Activated naive CD8-positive, alpha-beta T cell treated with anti-CD3 and anti-CD28 coated beads, Interleukin-2, amount 10 ng/mL, durations not matched to agents 7 days and 5 days (primary cell): ENCODE measurements around the gene PRKG2. TPM values are rescaled to one million over a fixed set of nuclear protein-coding genes. Genes with fewer than 3 reads are reported as not detected.

Source experiments
- ATAC-seq: fragments of 150-1000 bp; cut with Tn5 transposase; one replicate; pipeline ENCODE4 v1.10.0; 2021; ENCODE audit warnings: low read depth, moderate library complexity
- POLR2A ChIA-PET: fragments of 350-600 bp; sonication (Branson Sonifier 250); formaldehyde crosslinking; loops from one replicate; lab custom pipeline; 2021; ENCODE audit warnings: antibody characterized with exemption; lab: Charles Lee
- DNase-seq: peaks from one replicate; pipeline ENCODE4 v3.0.0; 2021
- H3K27ac Mint-ChIP-seq: one replicate; pipeline ENCODE4 v1.8.0; 2022; ENCODE audit warnings: mild to moderate bottlenecking, mixed read lengths
- H3K27me3 Mint-ChIP-seq: one replicate; pipeline ENCODE4 v1.8.0; 2022; ENCODE audit warnings: mild to moderate bottlenecking, moderate library complexity, mixed read lengths
- H3K36me3 Mint-ChIP-seq: one replicate; pipeline ENCODE4 v1.8.0; 2021; ENCODE audit warnings: mild to moderate bottlenecking, mixed read lengths
- H3K4me1 Mint-ChIP-seq: one replicate; pipeline ENCODE4 v1.8.0; 2021; ENCODE audit warnings: mixed read lengths
- H3K4me3 Mint-ChIP-seq: one replicate; pipeline ENCODE4 v1.8.0; 2022; ENCODE audit warnings: mild to moderate bottlenecking, moderate library complexity, mixed read lengths
- H3K9me3 Mint-ChIP-seq: one replicate; pipeline ENCODE4 v1.8.0; 2021; ENCODE audit warnings: mixed read lengths
- total RNA-seq, 2 experiments: library from RNA; stranded (reverse); gene quantifications; one replicate each; pipeline ENCODE4 v1.2.3, GENCODE V29; 2021

The PRKG2 gene
- total RNA-seq, 2 experiments from 2014 or later: 1.1 to 1.2 TPM

DNA sequence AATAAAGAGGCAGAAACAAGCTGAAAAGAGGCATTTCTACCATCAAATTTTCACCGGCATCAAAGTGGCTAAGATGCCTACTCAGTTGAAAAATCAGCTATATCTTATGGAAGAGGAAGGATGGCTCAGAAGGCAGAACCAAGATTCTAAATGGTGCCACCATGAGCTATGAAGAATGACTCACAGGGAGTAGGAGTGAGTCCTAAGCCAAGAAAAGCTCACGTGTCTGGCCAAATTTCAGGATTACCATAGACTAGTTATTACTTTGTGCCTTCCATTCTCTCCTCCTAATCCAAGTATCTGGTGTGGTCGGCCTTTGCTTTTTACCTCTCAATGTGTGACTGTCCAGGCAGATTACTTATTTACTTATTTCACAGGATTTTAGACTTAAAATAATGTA, 129.7 kb downstream of the PRKG2 start:
- DNase-seq: no peak
- H3K4me1 Mint-ChIP-seq: no peaks in the 10 kb centered on the region
- no peaks in the 10 kb centered on the region for H3K36me3 Mint-ChIP-seq
- ATAC-seq: no peak
- H3K4me3 Mint-ChIP-seq: no peak overlapping the region
- H3K27me3 Mint-ChIP-seq: no peaks in the 10 kb centered on the region
- POLR2A ChIA-PET: interaction anchor here (0.5 kb wide), 1 partner anchor 1363 kb away, joined by 3 read pairs; no protein-coding TSS in a partner anchor
- peaks cover 2% of the 10 kb centered on the region for H3K9me3 Mint-ChIP-seq
- no peak overlapping the region for H3K27ac Mint-ChIP-seq

DNA sequence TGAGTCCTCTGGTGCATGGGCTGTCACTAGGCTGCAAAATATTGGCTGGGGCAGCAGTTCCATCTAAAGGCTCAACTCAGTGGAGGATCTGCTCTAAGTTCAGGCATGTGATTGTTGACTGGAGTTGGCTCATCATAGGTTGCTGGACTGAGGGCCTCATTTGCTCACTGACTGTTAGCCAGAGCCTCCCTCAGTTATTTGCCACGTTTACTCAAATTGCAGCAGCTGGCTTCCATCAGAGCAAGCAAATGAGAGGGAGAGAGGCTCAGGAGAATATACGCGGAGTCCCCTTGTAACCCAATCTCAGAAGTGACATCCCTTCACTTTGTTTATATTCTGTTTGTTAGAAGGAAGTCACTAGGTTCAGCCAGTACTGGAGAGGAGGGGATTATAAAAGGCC, 130.4 kb downstream of the PRKG2 start:
- no peak for DNase-seq
- no peaks in the 10 kb centered on the region for H3K36me3 Mint-ChIP-seq
- H3K9me3 Mint-ChIP-seq: peaks cover 2% of the 10 kb centered on the region
- no peaks in the 10 kb centered on the region for H3K27me3 Mint-ChIP-seq
- no peak overlapping the region for H3K4me3 Mint-ChIP-seq
- POLR2A ChIA-PET: interaction anchor here (0.5 kb wide), 1 partner anchor 1364 kb away, joined by 3 read pairs; no protein-coding TSS in a partner anchor
- no peak for ATAC-seq
- no peaks in the 10 kb centered on the region for H3K4me1 Mint-ChIP-seq
- H3K27ac Mint-ChIP-seq: no peak overlapping the region

DNA sequence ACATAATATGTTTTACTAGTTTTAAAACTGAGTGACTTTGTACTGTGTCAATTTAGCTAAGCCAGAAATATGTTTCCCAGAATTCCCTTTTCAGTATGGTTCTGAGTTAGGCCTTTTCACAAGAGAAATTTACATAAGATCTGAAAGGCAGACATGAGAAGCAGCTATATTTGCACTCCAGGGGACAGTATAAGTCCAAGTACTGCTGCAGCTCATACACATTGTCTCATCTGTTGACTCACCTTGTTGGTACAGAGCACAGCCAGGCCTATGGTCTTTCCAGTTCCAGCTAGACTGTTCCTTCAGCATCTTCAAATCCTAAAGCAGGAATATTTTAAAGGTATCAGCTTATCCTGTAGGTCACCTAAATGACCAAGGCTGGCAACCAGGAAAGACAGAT, 131.0 kb downstream of the PRKG2 start:
- POLR2A ChIA-PET: no interaction called here
- no peak overlapping the region for H3K4me3 Mint-ChIP-seq
- DNase-seq (no peak), ATAC-seq (no peak)
- no peaks in the 10 kb centered on the region for H3K27me3 Mint-ChIP-seq
- H3K27ac Mint-ChIP-seq: no peak overlapping the region
- peaks cover 2% of the 10 kb centered on the region for H3K9me3 Mint-ChIP-seq
- H3K36me3 Mint-ChIP-seq: no peaks in the 10 kb centered on the region
- no peaks in the 10 kb centered on the region for H3K4me1 Mint-ChIP-seq

DNA sequence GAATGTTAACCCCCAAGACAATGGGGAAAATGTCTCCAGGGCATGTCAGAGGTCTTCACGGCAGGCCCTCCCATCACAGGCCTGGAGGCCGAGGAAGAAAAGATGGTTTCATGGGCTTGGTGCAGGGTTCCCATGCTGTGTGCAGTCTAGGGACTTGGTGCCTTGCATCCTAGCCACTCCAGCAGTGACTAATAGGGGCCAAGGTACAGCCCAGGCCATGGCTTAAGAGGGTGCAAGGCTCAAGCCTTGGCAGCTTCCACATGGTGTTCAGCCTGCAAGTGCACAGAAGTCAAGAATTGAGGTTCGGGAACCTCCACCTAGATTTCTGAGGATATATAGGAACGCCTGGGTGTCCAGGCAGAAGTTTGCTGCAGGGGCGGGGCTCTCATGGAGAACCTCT, 133.9 kb downstream of the PRKG2 start:
- Mint-ChIP-seq H3K27ac (no peak overlapping the region), H3K4me1 (no peaks in the 10 kb centered on the region), H3K4me3 (no peak overlapping the region), H3K36me3 (no peaks in the 10 kb centered on the region), H3K9me3 (peaks cover 2% of the 10 kb centered on the region), H3K27me3 (peaks cover 2% of the 10 kb centered on the region)
- no peak for DNase-seq
- POLR2A ChIA-PET: no interaction called here
- no peak for ATAC-seq

DNA sequence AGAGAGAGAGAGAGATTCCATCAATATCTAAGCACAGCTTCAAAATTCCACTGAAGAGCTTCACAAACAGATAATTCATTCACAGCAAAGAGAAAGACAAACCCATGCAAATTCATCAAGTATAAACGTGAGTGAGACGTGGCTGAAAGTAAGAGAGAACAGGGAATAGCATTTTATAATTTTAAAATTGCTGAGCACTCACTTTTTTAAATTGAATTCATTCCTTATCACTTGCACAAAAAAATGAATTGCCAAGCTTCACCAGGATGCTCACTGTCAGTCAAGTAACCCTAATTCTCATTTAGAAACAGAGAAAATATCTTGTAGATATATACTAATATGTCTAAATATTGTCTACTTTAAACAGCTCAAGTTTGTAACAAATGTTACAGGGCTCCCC, 144.0 kb downstream of the PRKG2 start:
- no peak overlapping the region for H3K27ac Mint-ChIP-seq
- ATAC-seq: no peak
- POLR2A ChIA-PET: no interaction called here
- no peak overlapping the region for H3K4me3 Mint-ChIP-seq
- peaks cover 15% of the 10 kb centered on the region for H3K27me3 Mint-ChIP-seq
- no peaks in the 10 kb centered on the region for H3K9me3 Mint-ChIP-seq
- H3K36me3 Mint-ChIP-seq: no peaks in the 10 kb centered on the region
- H3K4me1 Mint-ChIP-seq: peaks cover 2% of the 10 kb centered on the region
- DNase-seq: no peak

DNA sequence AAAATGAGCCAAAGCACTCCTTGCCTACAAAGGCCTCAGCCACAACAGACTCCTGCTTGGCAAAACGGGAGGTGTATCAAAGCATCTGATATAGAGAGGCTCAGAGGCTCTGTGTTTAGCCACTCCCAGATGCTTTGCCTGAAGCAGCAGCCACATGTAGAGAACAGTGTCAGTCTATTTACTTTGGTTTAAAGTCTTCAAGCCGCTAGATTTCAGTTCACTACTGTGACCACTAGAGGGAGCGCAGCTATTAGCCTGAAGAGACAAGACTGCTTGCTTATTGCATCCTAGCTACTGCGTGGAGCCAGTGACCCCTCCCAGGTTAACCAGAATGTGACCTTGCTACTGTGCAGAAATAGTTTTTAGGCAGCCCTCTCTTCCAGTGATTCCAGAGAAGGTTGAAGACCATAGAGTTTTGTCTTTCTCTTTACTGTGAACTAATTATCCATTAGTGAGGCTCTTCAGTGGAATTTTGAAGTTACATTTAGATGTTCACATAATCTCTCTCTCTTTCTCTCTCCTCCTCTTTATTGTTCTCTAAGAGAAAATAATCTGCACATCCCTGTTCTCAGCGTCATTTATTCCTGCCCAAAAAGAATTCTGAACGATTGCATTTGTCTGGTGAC, 145.2 kb downstream of the PRKG2 start:
- no peaks in the 10 kb centered on the region for H3K9me3 Mint-ChIP-seq
- peaks cover 12% of the 10 kb centered on the region for H3K27me3 Mint-ChIP-seq
- POLR2A ChIA-PET: no interaction called here
- H3K36me3 Mint-ChIP-seq: no peaks in the 10 kb centered on the region
- H3K4me1 Mint-ChIP-seq: peaks cover 2% of the 10 kb centered on the region
- no peak overlapping the region for H3K4me3 Mint-ChIP-seq
- DNase-seq (peak; percentile 27), ATAC-seq (peak; percentile 84)
- no peak overlapping the region for H3K27ac Mint-ChIP-seq

DNA sequence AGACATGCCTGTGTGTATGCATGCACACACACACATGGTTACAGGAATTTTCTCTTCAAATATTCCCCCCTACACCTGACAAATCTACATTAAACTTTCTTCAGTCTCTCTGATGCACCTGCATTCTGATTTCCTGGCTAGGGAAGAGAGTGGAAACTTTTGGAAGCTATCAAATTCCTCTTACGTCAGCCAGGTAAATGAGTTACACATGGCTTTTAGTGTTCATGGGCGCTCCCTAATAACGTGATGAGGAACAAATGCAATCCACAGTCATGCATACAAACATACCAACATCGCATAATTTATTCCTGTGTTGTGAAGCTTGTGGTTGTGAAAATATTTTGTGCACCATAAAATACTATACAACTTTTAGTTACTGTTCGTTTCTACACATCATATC, 149.6 kb downstream of the PRKG2 start:
- no peak overlapping the region for H3K27ac Mint-ChIP-seq
- POLR2A ChIA-PET: no interaction called here
- DNase-seq: no peak
- no peaks in the 10 kb centered on the region for H3K9me3 Mint-ChIP-seq
- peaks cover 2% of the 10 kb centered on the region for H3K4me1 Mint-ChIP-seq
- no peak overlapping the region for H3K4me3 Mint-ChIP-seq
- ATAC-seq: no peak
- no peaks in the 10 kb centered on the region for H3K36me3 Mint-ChIP-seq
- H3K27me3 Mint-ChIP-seq: peaks cover 9% of the 10 kb centered on the region

DNA sequence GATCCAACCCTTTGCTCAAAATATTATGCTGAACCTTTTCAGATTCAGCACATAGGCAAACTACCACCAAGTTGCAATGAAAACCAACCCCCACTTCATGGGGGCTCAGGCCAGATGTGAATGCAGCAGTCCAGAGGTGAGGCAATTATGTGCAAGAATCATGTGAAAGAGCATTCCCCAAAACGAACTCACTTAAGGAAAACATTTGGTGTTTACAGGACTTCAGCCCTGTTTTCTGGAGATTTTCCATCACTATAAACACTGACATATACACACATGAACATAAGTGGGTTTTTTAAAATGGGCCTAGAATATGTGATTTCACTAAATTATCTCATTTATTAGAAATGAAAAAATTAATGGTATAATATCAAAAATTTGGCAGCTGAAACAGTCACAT, 153.0 kb downstream of the PRKG2 start:
- no peaks in the 10 kb centered on the region for H3K36me3 Mint-ChIP-seq

DNA sequence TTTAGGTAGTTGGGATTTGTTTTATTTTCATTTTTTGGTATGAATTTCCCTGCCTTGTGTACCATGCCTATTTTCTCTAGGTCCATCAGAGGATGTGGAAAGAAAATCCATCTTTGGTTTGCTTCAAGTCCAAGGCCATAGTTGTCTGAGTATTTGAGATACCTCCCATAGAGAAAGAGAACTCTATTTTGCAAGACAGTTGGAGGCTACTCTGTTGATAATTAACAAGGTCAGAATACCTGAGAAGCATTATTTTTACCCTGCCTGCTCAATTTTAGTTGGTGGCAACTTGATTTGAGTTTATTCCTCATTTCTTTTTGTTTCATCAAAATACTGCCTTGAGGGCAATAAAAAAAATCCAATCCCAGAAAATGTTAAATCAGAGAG, 153.7 kb downstream of the PRKG2 start:
- DNase-seq: no peak
- Mint-ChIP-seq H3K36me3 (no peaks in the 10 kb centered on the region), H3K27me3 (peaks cover 9% of the 10 kb centered on the region), H3K4me3 (no peak overlapping the region), H3K27ac (no peak overlapping the region), H3K4me1 (no peaks in the 10 kb centered on the region), H3K9me3 (no peaks in the 10 kb centered on the region)
- POLR2A ChIA-PET: no interaction called here
- ATAC-seq: no peak

More for the DNA sequence above, 153.0 kb downstream of the PRKG2 start:
- H3K4me3 Mint-ChIP-seq: no peak overlapping the region
- H3K9me3 Mint-ChIP-seq: no peaks in the 10 kb centered on the region
- no peak overlapping the region for H3K27ac Mint-ChIP-seq
- no peaks in the 10 kb centered on the region for H3K4me1 Mint-ChIP-seq
- no peak for DNase-seq
- peaks cover 9% of the 10 kb centered on the region for H3K27me3 Mint-ChIP-seq
- POLR2A ChIA-PET: interaction anchor here (0.6 kb wide), 1 partner anchor 274 kb away, joined by 3 read pairs; no protein-coding TSS in a partner anchor
- no peak for ATAC-seq

DNA sequence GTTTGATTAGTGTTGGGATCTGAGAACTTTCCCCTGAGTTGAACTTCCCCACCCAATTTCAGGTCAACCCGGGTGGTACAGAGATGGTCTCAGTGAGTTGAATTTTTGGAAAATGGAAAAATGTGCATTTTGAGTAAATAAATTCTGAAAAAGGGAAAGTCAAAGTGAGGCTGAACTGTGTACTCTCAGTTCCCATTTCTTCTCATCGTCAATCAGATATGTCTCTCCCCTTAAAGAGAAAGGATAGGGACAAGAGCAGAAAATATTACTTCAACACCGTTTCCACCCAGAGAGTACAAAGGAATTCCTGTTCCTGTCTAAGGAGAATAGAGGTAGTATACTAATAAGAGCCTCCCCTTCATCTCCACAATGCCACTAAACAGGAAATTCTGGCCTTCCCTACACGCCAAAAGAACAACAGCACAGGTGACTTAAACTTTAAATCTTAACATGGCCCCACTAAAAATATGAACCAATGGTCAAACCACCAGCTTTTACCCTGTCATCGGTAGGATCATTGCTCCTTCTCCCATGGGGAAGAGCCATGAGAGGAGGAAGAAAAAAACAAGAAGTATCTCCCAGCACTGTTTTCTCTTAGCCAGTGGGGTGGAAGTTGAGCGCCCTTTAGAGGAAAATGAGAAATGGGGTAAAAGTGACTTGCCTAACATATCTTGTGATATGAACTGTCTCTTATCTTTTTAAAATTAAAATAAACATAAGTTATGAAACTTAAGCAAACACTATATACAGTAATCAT, 154.3 kb downstream of the PRKG2 start:
- DNase-seq (no peak), ATAC-seq (no peak)
- Mint-ChIP-seq H3K36me3 (no peaks in the 10 kb centered on the region), H3K9me3 (no peaks in the 10 kb centered on the region), H3K27me3 (peaks cover 9% of the 10 kb centered on the region), H3K27ac (no peak overlapping the region), H3K4me1 (no peaks in the 10 kb centered on the region), H3K4me3 (no peak overlapping the region)
- POLR2A ChIA-PET: no interaction called here

DNA sequence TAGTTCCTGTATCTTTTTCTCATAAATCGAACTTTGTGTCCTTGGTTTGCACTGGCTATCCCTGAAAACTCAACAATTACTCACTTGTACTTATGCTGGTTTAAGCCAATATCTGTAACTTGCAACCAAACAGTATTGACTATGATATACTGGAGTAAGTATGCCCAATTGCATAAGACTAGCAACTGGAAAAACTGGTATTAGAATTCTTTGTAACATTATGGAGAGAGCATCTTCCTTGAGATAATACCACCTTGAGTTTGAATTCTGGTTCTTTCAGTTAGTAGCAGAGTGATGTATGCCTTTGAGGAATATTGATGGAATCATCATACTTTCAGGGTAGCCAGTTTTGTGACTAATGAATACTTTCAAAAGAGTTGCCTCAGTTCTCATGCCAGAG, 156.4 kb downstream of the PRKG2 start:
- Mint-ChIP-seq H3K27me3 (peaks cover 9% of the 10 kb centered on the region), H3K9me3 (no peaks in the 10 kb centered on the region), H3K27ac (no peak overlapping the region), H3K36me3 (no peaks in the 10 kb centered on the region), H3K4me3 (no peak overlapping the region), H3K4me1 (no peaks in the 10 kb centered on the region)
- DNase-seq (no peak), ATAC-seq (no peak)
- POLR2A ChIA-PET: no interaction called here

DNA sequence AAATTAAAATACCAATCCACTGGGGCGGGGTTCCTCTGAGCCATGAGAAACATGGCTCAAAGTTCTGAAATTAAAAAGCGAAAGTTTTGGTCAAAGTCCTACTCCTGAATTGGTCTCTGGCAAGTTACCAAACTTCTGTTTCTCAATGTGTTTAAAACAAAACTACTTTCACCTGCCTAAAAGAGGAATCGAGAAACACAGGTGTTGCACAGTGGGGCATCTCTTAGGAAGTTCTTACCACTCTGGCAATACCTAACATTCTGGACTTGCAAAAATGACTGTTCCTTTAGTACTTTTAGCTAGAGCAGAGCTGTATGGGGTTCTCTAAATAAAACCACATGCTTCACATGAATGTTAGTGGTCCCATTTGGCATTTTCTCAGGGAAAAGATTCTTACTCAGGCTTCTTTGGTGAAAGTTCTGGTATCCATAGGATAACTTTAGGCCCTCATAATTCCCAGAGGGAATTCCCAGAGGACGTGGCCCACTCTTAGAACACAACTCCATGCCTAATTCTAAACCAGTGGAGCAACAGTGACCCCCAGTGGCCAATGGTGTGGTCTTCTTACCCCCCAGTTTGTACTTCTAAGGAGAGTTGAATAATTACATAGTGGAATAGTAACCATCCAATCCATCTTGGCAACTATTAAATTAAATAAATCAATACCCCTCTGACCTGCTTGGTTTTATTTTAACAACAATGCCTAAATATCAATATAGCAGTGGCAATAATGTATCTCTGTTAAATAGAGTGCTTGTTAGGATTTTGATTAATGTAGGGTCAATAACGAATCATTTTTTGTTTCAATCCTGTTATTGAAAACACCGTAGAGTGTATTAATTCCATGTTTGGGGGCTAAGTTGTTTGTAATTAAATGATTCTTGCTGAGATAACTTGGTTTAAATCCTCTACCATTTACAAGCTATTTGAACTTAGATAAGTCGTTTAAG, 162.6 kb downstream of the PRKG2 start:
- Mint-ChIP-seq H3K9me3 (no peaks in the 10 kb centered on the region), H3K36me3 (no peaks in the 10 kb centered on the region), H3K4me3 (no peak overlapping the region), H3K27me3 (peaks cover 11% of the 10 kb centered on the region), H3K27ac (no peak overlapping the region), H3K4me1 (no peaks in the 10 kb centered on the region)
- DNase-seq: peak; percentile 36
- ATAC-seq: no peak
- POLR2A ChIA-PET: no interaction called here

DNA sequence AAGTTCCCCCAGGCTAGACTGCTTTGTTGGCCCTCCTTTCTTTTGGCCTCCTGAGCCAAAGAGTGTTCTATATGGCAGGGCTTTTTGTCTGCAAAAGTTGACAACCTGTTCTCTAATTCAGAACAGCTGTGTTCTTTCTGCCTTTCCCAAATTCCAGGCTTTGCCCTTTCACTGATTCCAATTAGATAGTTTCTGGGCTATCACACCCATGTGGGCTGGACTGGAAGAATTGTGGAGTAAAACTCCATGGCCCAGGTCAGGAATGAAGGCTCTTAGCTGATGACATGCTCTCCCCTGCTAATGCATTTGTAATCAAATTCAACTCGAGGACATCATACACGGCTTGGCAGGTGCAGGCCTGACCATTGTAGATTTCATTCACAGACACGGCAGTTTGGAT, 165.1 kb downstream of the PRKG2 start:
- DNase-seq (no peak), ATAC-seq (no peak)
- no peaks in the 10 kb centered on the region for H3K9me3 Mint-ChIP-seq
- no peak overlapping the region for H3K4me3 Mint-ChIP-seq
- H3K4me1 Mint-ChIP-seq: no peaks in the 10 kb centered on the region
- POLR2A ChIA-PET: no interaction called here
- no peak overlapping the region for H3K27ac Mint-ChIP-seq
- no peaks in the 10 kb centered on the region for H3K36me3 Mint-ChIP-seq
- H3K27me3 Mint-ChIP-seq: peaks cover 11% of the 10 kb centered on the region
